ENCODE results near the gene OR2AE1.

GRCh38 chr7:99855236-99855635 is 21.6 kb downstream of the OR2AE1 start:
- TF ChIP-seq CTCF (IDR thresholded peaks at IDR 0.05) (no peak), POLR2A (IDR thresholded peaks at IDR 0.05) (no peak), EP300 (IDR thresholded peaks at IDR 0.05) (no peak)

Data from upper lobe of left lung (tissue), 4 donors.